ENCODE data around the gene RHBDL1.
A peak's percentile ranks its signal among the peaks of the same experiment; 100 is the strongest.
"Not testable (repeated sequence)": the region's sequence is repeated elsewhere in the genome, so short reads cannot be mapped to it uniquely, and the experiment has no call there.

Gene RHBDL1

GRCh38 chr16:708959-709358 lies 33.5 kb downstream of the RHBDL1 start:
- no peak for DNase-seq

GRCh38 chr16:709566-710499 lies 34.4 kb downstream of the RHBDL1 start:
- peak; percentile 51 for DNase-seq

- no peak for DNase-seq
Observed at GRCh38 chr16:710500-711075, 35.1 kb downstream of the RHBDL1 start.

GRCh38 chr16:711084-711483 lies 35.6 kb downstream of the RHBDL1 start:
- no peak for DNase-seq

- peak; percentile 44 for DNase-seq
Observed at GRCh38 chr16:711548-712320, 36.3 kb downstream of the RHBDL1 start.

- not testable (repeated sequence) for DNase-seq
Observed at GRCh38 chr16:712740-713250, 37.3 kb downstream of the RHBDL1 start.

GRCh38 chr16:714079-714478 lies 38.6 kb downstream of the RHBDL1 start:
- DNase-seq, result no peak

- DNase-seq, result peak; percentile 68
Observed at GRCh38 chr16:714558-715476, 39.3 kb downstream of the RHBDL1 start, which contains the start of gene METRN. METRN (plus strand) TSS chr16:715118; CDS start chr16:715290, 172 bp downstream.

GRCh38 chr16:715477-716199 lies 40.2 kb downstream of the RHBDL1 start:
- no peak for DNase-seq

- DNase-seq, result no peak
Observed at GRCh38 chr16:716200-716568, 40.7 kb downstream of the RHBDL1 start.

GRCh38 chr16:716768-717325 lies 41.4 kb downstream of the RHBDL1 start:
- no peak for DNase-seq

GRCh38 chr16:717450-718245 lies 42.2 kb downstream of the RHBDL1 start:
- DNase-seq, result no peak

- no peak for DNase-seq
Observed at GRCh38 chr16:718389-718788, 42.9 kb downstream of the RHBDL1 start.

GRCh38 chr16:718922-719321 lies 43.5 kb downstream of the RHBDL1 start:
- DNase-seq, result no peak

GRCh38 chr16:719815-720446 lies 44.5 kb downstream of the RHBDL1 start:
- no peak for DNase-seq

- peak; percentile 29 for DNase-seq
Observed at GRCh38 chr16:720447-720989, 45.0 kb downstream of the RHBDL1 start.

- DNase-seq, result peak; percentile 78
Observed at GRCh38 chr16:720990-721764, 45.7 kb downstream of the RHBDL1 start, which contains the start of gene ANTKMT. ANTKMT (plus strand) TSS chr16:721146; CDS start chr16:721275, 129 bp downstream.

GRCh38 chr16:721765-722540 lies 46.5 kb downstream of the RHBDL1 start:
- no peak for DNase-seq

Measured in NCI-H2029 (cell line).